H54 (cell line): ENCODE measurements around the gene CCT7.

Experiments used
- DNase-seq: peaks from one replicate; pipeline ENCODE4 v3.0.0; 2011; ENCODE audit warnings: low spot score, mixed read lengths; ENCODE audit not compliant: insufficient read length
- FAIRE-seq: peaks from 3 replicates; lab custom pipeline; 2011; peaks lifted over from hg19 to GRCh38; lab: Jason Lieb, UNC
- POLR2A ChIP-seq: IDR thresholded peaks from 2 replicates; pipeline ENCODE4 v1.6.1; 2011; ENCODE audit warnings: low read depth, mild to moderate bottlenecking, low read length

The CCT7 gene

GRCh38 chr2:73263540-73264331 is 29.6 kb downstream of the CCT7 start:
- no peak for TF ChIP-seq POLR2A
- FAIRE-seq = no peak
- DNase-seq = no peak

GRCh38 chr2:73264332-73264606 is 30.2 kb downstream of the CCT7 start:
- no peak for TF ChIP-seq POLR2A
- FAIRE-seq = no peak
- DNase-seq = no peak

DNA sequence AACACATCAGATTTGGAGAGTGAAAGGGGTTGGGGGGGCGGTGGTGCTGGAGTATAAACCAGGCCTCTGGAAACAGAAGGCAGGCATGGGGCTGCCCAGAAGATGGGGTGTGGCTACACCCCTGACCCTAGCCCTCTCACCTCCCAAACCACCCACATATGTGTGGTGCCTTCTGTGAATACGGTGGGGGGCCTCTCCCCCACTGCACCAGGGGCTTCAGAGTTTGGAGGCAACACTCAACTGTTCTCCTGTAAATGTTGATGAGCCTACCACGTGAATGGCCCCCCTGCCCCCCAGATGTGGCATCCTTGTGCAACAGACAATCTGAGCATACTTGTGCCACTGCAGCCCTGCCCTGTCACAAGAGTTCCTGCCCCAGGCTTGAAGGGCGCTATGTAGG is 30.7 kb downstream of the CCT7 start:
- no peak for DNase-seq
- no peak for FAIRE-seq
- TF ChIP-seq POLR2A = no peak

DNA sequence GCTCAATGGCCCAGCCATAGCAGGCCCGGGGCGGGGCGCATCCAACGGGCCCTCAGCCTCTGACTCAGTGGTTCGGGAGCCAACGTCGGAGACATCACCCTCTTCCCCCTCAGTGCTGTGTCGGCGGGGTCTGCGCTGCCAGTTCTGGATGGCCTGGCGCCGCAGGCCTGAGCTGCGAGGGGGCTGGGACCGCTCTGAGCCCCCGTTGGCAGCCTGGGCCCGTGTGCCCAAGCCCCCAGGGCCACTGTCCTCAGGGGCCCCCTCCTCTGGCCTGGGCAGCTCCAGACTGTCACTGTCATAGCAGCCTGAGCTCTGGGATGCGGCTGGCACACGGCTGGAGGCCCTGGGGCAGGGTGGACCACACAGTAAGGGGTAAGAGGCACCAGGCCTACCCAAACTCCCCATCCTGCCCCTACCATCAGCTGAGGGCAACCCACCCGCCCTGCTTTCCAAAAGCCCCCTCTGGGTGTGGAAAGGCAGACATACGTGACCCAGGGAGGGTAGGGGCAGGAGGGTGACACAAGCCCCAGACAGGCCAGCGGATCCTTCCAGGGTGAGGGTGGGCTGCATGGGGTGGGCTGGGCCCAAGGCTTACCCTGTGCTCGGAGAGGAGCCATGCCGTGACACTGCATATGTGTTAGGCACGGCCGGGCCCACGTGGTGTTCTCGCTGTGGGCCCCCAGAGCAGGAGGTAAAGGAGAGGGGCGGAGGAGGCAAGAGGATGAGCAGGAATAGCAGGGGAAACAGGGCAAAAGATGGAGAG is 31.4 kb downstream of the CCT7 start:
- DNase-seq = no peak
- no peak for FAIRE-seq

GRCh38 chr2:73266061-73266901 is 32.2 kb downstream of the CCT7 start:
- TF ChIP-seq POLR2A = no peak
- no peak for FAIRE-seq
- no peak for DNase-seq

More for the DNA sequence above, 31.4 kb downstream of the CCT7 start:
- no peak for TF ChIP-seq POLR2A

DNA sequence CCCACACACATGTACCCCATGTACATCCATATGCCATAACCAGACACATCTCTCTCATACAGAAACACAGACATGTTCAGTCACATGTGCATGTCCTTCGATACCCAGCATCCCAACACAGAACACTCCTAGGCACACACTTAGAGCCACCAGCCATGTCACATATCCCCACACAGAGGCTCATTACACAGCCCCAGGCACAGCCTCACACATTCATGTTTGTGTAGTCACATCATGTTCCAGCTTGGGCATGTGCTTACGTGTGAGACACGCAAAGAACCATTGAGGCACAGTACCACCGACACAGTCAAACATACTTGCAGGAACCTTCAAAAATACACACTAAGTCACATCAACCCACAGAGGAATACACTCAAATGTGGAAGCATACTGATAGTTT is 32.9 kb downstream of the CCT7 start:
- DNase-seq (no peak), FAIRE-seq (no peak)
- TF ChIP-seq POLR2A = no peak

GRCh38 chr2:73268366-73268829 is 34.3 kb downstream of the CCT7 start:
- TF ChIP-seq POLR2A = no peak
- DNase-seq = no peak
- FAIRE-seq = no peak

GRCh38 chr2:73268830-73269685 is 35.0 kb downstream of the CCT7 start:
- no peak for TF ChIP-seq POLR2A
- FAIRE-seq (no peak), DNase-seq (no peak)

GRCh38 chr2:73269686-73270465 is 35.8 kb downstream of the CCT7 start:
- DNase-seq (no peak), FAIRE-seq (no peak)
- no peak for TF ChIP-seq POLR2A

DNA sequence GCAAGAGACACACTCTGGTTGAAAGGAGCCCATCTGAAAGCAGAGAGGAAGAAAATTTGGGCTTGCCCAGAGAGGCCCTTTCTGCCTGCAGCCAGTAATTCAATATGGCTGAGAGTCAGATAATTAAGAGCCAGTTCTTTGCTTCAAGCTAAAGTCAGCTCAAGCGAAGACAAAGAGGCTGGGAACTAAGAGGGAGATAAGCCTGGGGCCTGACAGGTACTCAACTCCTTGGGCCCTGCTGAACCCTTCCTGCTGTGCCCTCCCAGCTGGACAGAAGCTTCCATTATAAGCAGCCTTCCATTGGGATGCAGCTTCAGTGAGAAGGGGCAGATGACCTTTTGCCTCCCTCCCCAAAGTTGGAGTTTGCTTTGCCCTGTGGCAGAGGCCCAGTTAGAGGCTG is 38.2 kb downstream of the CCT7 start:
- FAIRE-seq (no peak), DNase-seq (no peak)
- TF ChIP-seq POLR2A = no peak

DNA sequence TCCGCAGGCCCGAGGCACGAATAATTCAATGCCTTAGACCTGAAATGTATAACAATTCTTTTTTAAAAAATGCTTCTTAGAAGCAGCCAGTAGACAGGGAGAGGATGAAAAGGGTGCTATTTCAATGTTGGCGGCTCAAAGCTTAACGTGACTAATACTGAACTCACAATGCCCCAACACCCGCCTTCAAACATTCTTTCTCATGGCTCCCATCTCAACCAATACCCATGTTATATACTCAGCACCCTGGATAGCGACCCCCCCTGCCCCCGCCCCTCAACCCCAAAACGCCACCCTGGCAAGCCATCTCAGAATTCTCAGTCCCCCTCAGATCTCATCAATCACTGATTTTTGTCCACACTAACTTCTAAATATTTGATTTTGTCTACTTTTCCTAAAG is 45.7 kb downstream of the CCT7 start:
- TF ChIP-seq POLR2A = no peak
- DNase-seq (no peak), FAIRE-seq (no peak)

GRCh38 chr2:73281244-73281643 is 47.1 kb downstream of the CCT7 start:
- FAIRE-seq (no peak), DNase-seq (no peak)

GRCh38 chr2:73282924-73283544 is 48.9 kb downstream of the CCT7 start:
- FAIRE-seq = no peak
- TF ChIP-seq POLR2A = no peak
- DNase-seq = no peak

More at GRCh38 chr2:73281244-73281643, 47.1 kb downstream of the CCT7 start:
- TF ChIP-seq POLR2A = no peak
